DMS 273 treated with DMSO at 0.1 percent for 48 hours (cell line): ENCODE data around the gene LAS1L.
"Not testable (repeated sequence)": the region's sequence is repeated elsewhere in the genome, so short reads cannot be mapped to it uniquely, and the experiment has no call there.

Experiments used
- DNase-seq: peaks from one replicate; lab custom pipeline; 2025; lab: John Stamatoyannopoulos, UW

The LAS1L gene

GRCh38 chrX:65534450-65535292 lies at the start of gene LAS1L:
Gene LAS1L, minus strand, starts transcription at chrX:65534787. Its CDS starts 72 bp downstream, at chrX:65534715.
- peak; percentile 92 for DNase-seq

- DNase-seq: no peak
Measured at GRCh38 chrX:65582450-65583082, 48.0 kb upstream of the LAS1L start.

GRCh38 chrX:65581661-65582339 lies 47.2 kb upstream of the LAS1L start:
- DNase-seq: peak; percentile 41

GRCh38 chrX:65578346-65578745 lies 43.8 kb upstream of the LAS1L start:
- no peak for DNase-seq

GRCh38 chrX:65576160-65576559 lies 41.6 kb upstream of the LAS1L start:
- DNase-seq: no peak

GRCh38 chrX:65575022-65575421 lies 40.4 kb upstream of the LAS1L start:
- no peak for DNase-seq

GRCh38 chrX:65574356-65574755 lies 39.8 kb upstream of the LAS1L start:
- DNase-seq: no peak

- DNase-seq: no peak
Measured at GRCh38 chrX:65572971-65573370, 38.4 kb upstream of the LAS1L start.

GRCh38 chrX:65562850-65563249 lies 28.3 kb upstream of the LAS1L start:
- not testable (repeated sequence) for DNase-seq

GRCh38 chrX:65551489-65552339 lies 17.1 kb upstream of the LAS1L start:
- no peak for DNase-seq

- no peak for DNase-seq
Measured at GRCh38 chrX:65551086-65551485, 16.5 kb upstream of the LAS1L start.

GRCh38 chrX:65545456-65545855 lies 10.9 kb upstream of the LAS1L start:
- no peak for DNase-seq

GRCh38 chrX:65537229-65537628 lies 2.6 kb upstream of the LAS1L start:
- no peak for DNase-seq

GRCh38 chrX:65536291-65536690 lies 1.7 kb upstream of the LAS1L start:
- peak; percentile 45 for DNase-seq

GRCh38 chrX:65532016-65532415 lies 2.6 kb downstream of the LAS1L start:
- DNase-seq: no peak

- DNase-seq: no peak
Measured at GRCh38 chrX:65528705-65529340, 5.8 kb downstream of the LAS1L start.

GRCh38 chrX:65528293-65528692 lies 6.3 kb downstream of the LAS1L start:
- DNase-seq: no peak

GRCh38 chrX:65524139-65524538 lies 10.4 kb downstream of the LAS1L start:
- DNase-seq: no peak

GRCh38 chrX:65522739-65523372 lies 11.7 kb downstream of the LAS1L start:
- no peak for DNase-seq

GRCh38 chrX:65519530-65519929 lies 15.1 kb downstream of the LAS1L start:
- DNase-seq: not testable (repeated sequence)

- not testable (repeated sequence) for DNase-seq
Measured at GRCh38 chrX:65518980-65519379, 15.6 kb downstream of the LAS1L start.
